ENCODE data around the gene FILIP1L. TPM values are rescaled to one million over a fixed set of nuclear protein-coding genes. Genes with fewer than 3 reads are reported as not detected.

FILIP1L gene
- total RNA-seq, 1 donor from 2014 or later = 19.1 TPM

- no peaks in the 10 kb centered on the region for H3K9me3 Mint-ChIP-seq (ENCODE audit: unreplicated experiment)
- H3K36me3 Mint-ChIP-seq (ENCODE audit: low read depth, unreplicated experiment) = no peaks in the 10 kb centered on the region
- DNase-seq (ENCODE audit: low spot score) = no peak
- no peak overlapping the region for H3K27ac Mint-ChIP-seq (ENCODE audit: unreplicated experiment)
- no peak overlapping the region for H3K4me3 Mint-ChIP-seq (ENCODE audit: unreplicated experiment)
- TF ChIP-seq CTCF (IDR thresholded peaks at IDR 0.05; ENCODE audit: unreplicated experiment) = no peak
- H3K27me3 Mint-ChIP-seq (ENCODE audit: unreplicated experiment) = no peaks in the 10 kb centered on the region
- peaks cover 2% of the 10 kb centered on the region for H3K4me1 Mint-ChIP-seq (ENCODE audit: unreplicated experiment)
These were observed 276.6 kb downstream of the FILIP1L start for GRCh38 chr3:99837715-99838114.

GRCh38 chr3:99836681-99837080 is 277.6 kb downstream of the FILIP1L start:
- Mint-ChIP-seq H3K4me3 (ENCODE audit: unreplicated experiment) (no peak overlapping the region), H3K27ac (ENCODE audit: unreplicated experiment) (no peak overlapping the region), H3K36me3 (ENCODE audit: low read depth, unreplicated experiment) (no peaks in the 10 kb centered on the region), H3K9me3 (ENCODE audit: unreplicated experiment) (no peaks in the 10 kb centered on the region), H3K27me3 (ENCODE audit: unreplicated experiment) (no peaks in the 10 kb centered on the region), H3K4me1 (ENCODE audit: unreplicated experiment) (peaks cover 2% of the 10 kb centered on the region)
- DNase-seq (ENCODE audit: low spot score) = no peak
- no peak for TF ChIP-seq CTCF (IDR thresholded peaks at IDR 0.05; ENCODE audit: unreplicated experiment)

- Mint-ChIP-seq H3K27me3 (ENCODE audit: unreplicated experiment) (peaks cover 3% of the 10 kb centered on the region), H3K27ac (ENCODE audit: unreplicated experiment) (no peak overlapping the region), H3K9me3 (ENCODE audit: unreplicated experiment) (no peaks in the 10 kb centered on the region), H3K4me1 (ENCODE audit: unreplicated experiment) (peaks cover 2% of the 10 kb centered on the region), H3K36me3 (ENCODE audit: low read depth, unreplicated experiment) (no peaks in the 10 kb centered on the region), H3K4me3 (ENCODE audit: unreplicated experiment) (no peak overlapping the region)
- no peak for DNase-seq (ENCODE audit: low spot score)
- no peak for TF ChIP-seq CTCF (IDR thresholded peaks at IDR 0.05; ENCODE audit: unreplicated experiment)
These were observed 279.9 kb downstream of the FILIP1L start for GRCh38 chr3:99834211-99834957.

- TF ChIP-seq CTCF (IDR thresholded peaks at IDR 0.05; ENCODE audit: unreplicated experiment) = no peak
- H3K9me3 Mint-ChIP-seq (ENCODE audit: unreplicated experiment) = no peaks in the 10 kb centered on the region
- no peak for DNase-seq (ENCODE audit: low spot score)
- peaks cover 2% of the 10 kb centered on the region for H3K4me1 Mint-ChIP-seq (ENCODE audit: unreplicated experiment)
- peaks cover 4% of the 10 kb centered on the region for H3K27me3 Mint-ChIP-seq (ENCODE audit: unreplicated experiment)
- no peak overlapping the region for H3K27ac Mint-ChIP-seq (ENCODE audit: unreplicated experiment)
- H3K36me3 Mint-ChIP-seq (ENCODE audit: low read depth, unreplicated experiment) = no peaks in the 10 kb centered on the region
- no peak overlapping the region for H3K4me3 Mint-ChIP-seq (ENCODE audit: unreplicated experiment)
These were observed 280.6 kb downstream of the FILIP1L start for GRCh38 chr3:99833617-99834205.

GRCh38 chr3:99829844-99830243 is 284.5 kb downstream of the FILIP1L start:
- H3K27me3 Mint-ChIP-seq (ENCODE audit: unreplicated experiment) = peaks cover 5% of the 10 kb centered on the region
- no peak for TF ChIP-seq CTCF (IDR thresholded peaks at IDR 0.05; ENCODE audit: unreplicated experiment)
- H3K4me3 Mint-ChIP-seq (ENCODE audit: unreplicated experiment) = no peak overlapping the region
- H3K27ac Mint-ChIP-seq (ENCODE audit: unreplicated experiment) = no peak overlapping the region
- DNase-seq (ENCODE audit: low spot score) = no peak
- H3K36me3 Mint-ChIP-seq (ENCODE audit: low read depth, unreplicated experiment) = no peaks in the 10 kb centered on the region
- no peaks in the 10 kb centered on the region for H3K9me3 Mint-ChIP-seq (ENCODE audit: unreplicated experiment)
- H3K4me1 Mint-ChIP-seq (ENCODE audit: unreplicated experiment) = peaks cover 4% of the 10 kb centered on the region

Data from endothelial cell (in vitro differentiated cells).